ENCODE data around the gene LCN10. TPM values are rescaled to one million over a fixed set of nuclear protein-coding genes. Genes with fewer than 3 reads are reported as not detected.

The LCN10 gene
- total RNA-seq, result not detected in 2 replicates

GRCh38 chr9:136742591-136743391 lies at the start of gene LCN10:
Gene LCN10, minus strand, starts transcription at chr9:136742940. Its CDS starts 37 bp downstream, at chr9:136742903.

GRCh38 chr9:136790640-136791515 lies 48.1 kb upstream of the LCN10 start, which contains the start of gene TMEM141:
Gene TMEM141, plus strand, starts transcription at chr9:136791344. Its CDS starts 27 bp downstream, at chr9:136791371.

GRCh38 chr9:136764301-136764891 lies 21.7 kb upstream of the LCN10 start, which contains the start of gene LCN15:
Gene LCN15, minus strand, starts transcription at chr9:136764518. Its CDS starts 30 bp downstream, at chr9:136764488.

GRCh38 chr9:136748201-136748600 lies 5.5 kb upstream of the LCN10 start, which contains the start of gene LCN6:
Gene LCN6, minus strand, starts transcription at chr9:136748525. Its CDS starts 42 bp downstream, at chr9:136748483.

GRCh38 chr9:136711751-136712689 lies 30.7 kb downstream of the LCN10 start, which contains the start of gene DIPK1B:
Gene DIPK1B, plus strand, starts transcription at chr9:136712572. Its CDS starts 94 bp downstream, at chr9:136712666.

Other genes starting within 250 kb of the LCN10 start
- 17.6 and 23.4 TPM in 2 replicates for gene NOTCH1, start 196.9 kb downstream of the LCN10 start, total RNA-seq
- gene EGFL7, start 80.0 kb downstream of the LCN10 start, total RNA-seq, result 32.2 and 35.9 TPM in 2 replicates
- gene AGPAT2, start 55.5 kb downstream of the LCN10 start, total RNA-seq, result 42.3 and 45.0 TPM in 2 replicates
- 5.4 and 9.2 TPM in 2 replicates for gene DIPK1B, start 30.4 kb downstream of the LCN10 start, total RNA-seq
- not detected in 2 replicates for gene LCN6, start 5.6 kb upstream of the LCN10 start, total RNA-seq
- gene LCN8, start 15.3 kb upstream of the LCN10 start, total RNA-seq, result not detected in 2 replicates
- gene LCN15, start 21.6 kb upstream of the LCN10 start, total RNA-seq, result not detected in 2 replicates
- 43.6 and 52.5 TPM in 2 replicates for gene TMEM141, start 48.4 kb upstream of the LCN10 start, total RNA-seq
- 0.39 and 1.1 TPM in 2 replicates for gene CCDC183, start 53.4 kb upstream of the LCN10 start, total RNA-seq
- gene RABL6, start 65.0 kb upstream of the LCN10 start, total RNA-seq, result 38.4 and 41.8 TPM in 2 replicates
- gene AJM1, start 99.5 kb upstream of the LCN10 start, total RNA-seq, result 1.1 and 1.4 TPM in 2 replicates
- gene PHPT1, start 106.5 kb upstream of the LCN10 start, total RNA-seq, result 109 TPM in 2 replicates
- gene MAMDC4, start 109.4 kb upstream of the LCN10 start, total RNA-seq, result 0.37 and 0.78 TPM in 2 replicates
- 418 and 434 TPM in 2 replicates for gene EDF1, start 123.4 kb upstream of the LCN10 start, total RNA-seq
- 3.9 and 5.9 TPM in 2 replicates for gene TRAF2, start 143.6 kb upstream of the LCN10 start, total RNA-seq
- gene FBXW5, start 201.8 kb upstream of the LCN10 start, total RNA-seq, result 137 and 146 TPM in 2 replicates
- gene C8G, start 202.3 kb upstream of the LCN10 start, total RNA-seq, result not detected in 2 replicates
- not detected in 2 replicates for gene LCN12, start 209.3 kb upstream of the LCN10 start, total RNA-seq
- 211 and 233 TPM in 2 replicates for gene PTGDS, start 234.6 kb upstream of the LCN10 start, total RNA-seq
- 0.73 TPM in 1 of 2 replicates, not detected in the other for gene LCNL1, start 240.1 kb upstream of the LCN10 start, total RNA-seq
- gene PAXX, start 249.5 kb upstream of the LCN10 start, total RNA-seq, result 22.2 and 22.3 TPM in 2 replicates

Measured in cardiac ventricle fibroblast (primary cell).